Mammary epithelial cell (primary cell): ENCODE measurements around the gene RWDD2A.

Experiments used
- CTCF ChIP-seq, 2 donors: IDR thresholded peaks in 1 of 2; conservative IDR thresholded peaks in 1 of 2; 2 replicates each; pipeline ENCODE4 v1.5.1; 2011 to 2012; ENCODE audit warnings: inconsistent platforms in 2 of 2, low read length in 2 of 2, mild to moderate bottlenecking in 2 of 2, control low read depth in 1 of 2, low read depth in 1 of 2; ENCODE audit not compliant: insufficient read depth in 1 of 2; ENCODE audit errors: extremely low read depth in 1 of 2
- EZH2 ChIP-seq: IDR thresholded peaks from 2 replicates; pipeline ENCODE4 v1.6.1; 2012; ENCODE audit warnings: low read length, inconsistent platforms, borderline replicate concordance

GRCh38 chr6:83199173-83199862 is 6.2 kb downstream of the RWDD2A start:
- no peak for TF ChIP-seq CTCF (conservative IDR thresholded peaks at IDR 0.05 in 1 of 2, IDR thresholded peaks at IDR 0.05 in 1 of 2; ENCODE audit: extremely low read depth in 1 of 2, insufficient read depth in 1 of 2, low read depth in 1 of 2, low read length in 2 of 2)
- no peak for TF ChIP-seq EZH2
